Natural killer cell (primary cell): Measurements from ENCODE around the gene CPSF3. TPM values are rescaled to one million over a fixed set of nuclear protein-coding genes. Genes with fewer than 3 reads are reported as not detected.

Experiments used
- ATAC-seq, 3 donors: fragments of 150-1000 bp in 2 of 3; fragments of 200-7000 bp in 1 of 3; cut with Tn5 transposase; 1 replicate in 1 of 3; 2 replicates in 2 of 3; pipeline ENCODE4 v1.10.0; 2021; ENCODE audit warnings: mild to moderate bottlenecking in 2 of 3, moderate library complexity in 2 of 3
- DNase-seq, 2 donors: peaks; one replicate each; pipeline versions ENCODE4 v3.0.0 to v3.0.0-alpha.2; 2013 to 2021; ENCODE audit warnings: mixed read lengths in 1 of 2
- H3K27ac ChIP-seq: one replicate; pipeline ENCODE4 v1.5.1; 2013; ENCODE audit warnings: mild to moderate bottlenecking, low read length
- H3K27me3 ChIP-seq: one replicate; pipeline ENCODE4 v1.6.1; 2013; ENCODE audit warnings: low read length; ENCODE audit not compliant: control insufficient read depth, insufficient read depth
- H3K36me3 ChIP-seq: one replicate; pipeline ENCODE4 v1.6.1; 2013; ENCODE audit warnings: low read length; ENCODE audit not compliant: control insufficient read depth, insufficient read depth
- H3K4me1 ChIP-seq: one replicate; pipeline ENCODE4 v1.6.1; 2013; ENCODE audit warnings: low read length; ENCODE audit not compliant: control insufficient read depth, insufficient read depth
- H3K4me3 ChIP-seq: one replicate; pipeline ENCODE4 v1.5.1; 2013; ENCODE audit warnings: low read length
- H3K9me3 ChIP-seq: one replicate; pipeline ENCODE4 v1.6.1; 2013; ENCODE audit warnings: low read length; ENCODE audit not compliant: control insufficient read depth, insufficient read depth
- H3K27ac Mint-ChIP-seq, 2 donors: one replicate each; pipeline ENCODE4 v1.8.0; 2022; ENCODE audit warnings: mild to moderate bottlenecking in 2 of 2, mixed read lengths in 2 of 2, moderate library complexity in 1 of 2
- H3K27me3 Mint-ChIP-seq, 2 donors: one replicate each; pipeline ENCODE4 v1.8.0; 2022; ENCODE audit warnings: low read depth in 2 of 2, mixed read lengths in 2 of 2
- H3K36me3 Mint-ChIP-seq: one replicate; pipeline ENCODE4 v1.8.0; 2022; ENCODE audit warnings: mixed read lengths
- H3K4me1 Mint-ChIP-seq, 2 donors: one replicate each; pipeline ENCODE4 v1.8.0; 2022; ENCODE audit warnings: mixed read lengths in 2 of 2
- H3K4me3 Mint-ChIP-seq: one replicate; pipeline ENCODE4 v1.8.0; 2022; ENCODE audit warnings: mild to moderate bottlenecking, moderate library complexity, mixed read lengths
- H3K9me3 Mint-ChIP-seq, 2 donors: one replicate each; pipeline ENCODE4 v1.8.0; 2022; ENCODE audit warnings: mixed read lengths in 2 of 2
- WGBS: methylation state at CpG from one replicate; pipeline ENCODE4 v1.1.7; 2013; ENCODE audit warnings: missing lambda C conversion rate; ENCODE audit not compliant: insufficient coverage; 5-methylcytosine and 5-hydroxymethylcytosine counted together
- intact Hi-C: fragments of 100-400 bp; cut with micrococcal nuclease; formaldehyde crosslinking; loops from one replicate; pipeline ENCODE4 v1.14.2; 2022
- total RNA-seq, 4 donors: library from RNA; stranded (reverse); fragments of 120-200 nt in 1 of 4; gene quantifications; one replicate each; pipeline versions ENCODE4 v1.2.3 to v1.2.4, GENCODE V29; 2013 to 2022
- TF ChIP-seq, protein P1 (sequence below): fragments of 200-600 bp; IDR thresholded peaks from one replicate; pipeline ENCODE4 v1.8.0; 2022; ENCODE audit warnings: antibody characterized with exemption

Gene CPSF3
- total RNA-seq, 3 donors from 2014 or later (not counting 1 experiment from before 2014, with no cell fraction given), result 28.4 to 30.7 (median 28.7) TPM

DNA sequence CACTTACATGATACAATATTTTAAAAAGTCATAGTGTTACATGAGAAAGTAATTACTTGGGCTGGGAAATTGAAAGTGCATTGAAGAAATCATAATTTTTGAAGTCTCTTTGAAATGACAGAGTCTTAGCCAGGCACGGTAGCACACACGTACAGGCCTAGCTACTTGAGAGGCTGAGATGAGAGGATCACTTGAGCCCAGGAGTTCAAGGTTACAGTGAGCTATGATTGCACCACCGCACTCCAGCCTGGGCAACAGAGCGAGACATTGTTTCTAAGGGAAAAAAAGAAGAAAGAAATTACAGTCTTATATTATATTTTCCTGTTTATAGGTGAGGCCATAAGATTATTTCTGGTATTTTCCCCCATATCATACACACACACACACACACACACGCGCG lies 41.7 kb downstream of the CPSF3 start:
- Mint-ChIP-seq H3K36me3 (no peaks in the 10 kb centered on the region), H3K27ac (peak overlapping the region in 1 of 2 donors; percentile 6), H3K27me3 (no peaks in the 10 kb centered on the region), H3K4me1 (peaks cover 6 to 7% of the 10 kb centered on the region in 2 donors), H3K9me3 (no peaks in the 10 kb centered on the region), H3K4me3 (no peak overlapping the region)
- Histone ChIP-seq H3K4me3 (no peak overlapping the region), H3K4me1 (peaks cover 5% of the 10 kb centered on the region), H3K9me3 (no peaks in the 10 kb centered on the region), H3K27ac (no peak overlapping the region), H3K36me3 (peaks cover 14% of the 10 kb centered on the region), H3K27me3 (no peaks in the 10 kb centered on the region)
- ATAC-seq, result no peak
- 94% methylated on average over 2 of the region's 7 CpGs for WGBS
- no peak for DNase-seq
- TF ChIP-seq, protein P1, sequence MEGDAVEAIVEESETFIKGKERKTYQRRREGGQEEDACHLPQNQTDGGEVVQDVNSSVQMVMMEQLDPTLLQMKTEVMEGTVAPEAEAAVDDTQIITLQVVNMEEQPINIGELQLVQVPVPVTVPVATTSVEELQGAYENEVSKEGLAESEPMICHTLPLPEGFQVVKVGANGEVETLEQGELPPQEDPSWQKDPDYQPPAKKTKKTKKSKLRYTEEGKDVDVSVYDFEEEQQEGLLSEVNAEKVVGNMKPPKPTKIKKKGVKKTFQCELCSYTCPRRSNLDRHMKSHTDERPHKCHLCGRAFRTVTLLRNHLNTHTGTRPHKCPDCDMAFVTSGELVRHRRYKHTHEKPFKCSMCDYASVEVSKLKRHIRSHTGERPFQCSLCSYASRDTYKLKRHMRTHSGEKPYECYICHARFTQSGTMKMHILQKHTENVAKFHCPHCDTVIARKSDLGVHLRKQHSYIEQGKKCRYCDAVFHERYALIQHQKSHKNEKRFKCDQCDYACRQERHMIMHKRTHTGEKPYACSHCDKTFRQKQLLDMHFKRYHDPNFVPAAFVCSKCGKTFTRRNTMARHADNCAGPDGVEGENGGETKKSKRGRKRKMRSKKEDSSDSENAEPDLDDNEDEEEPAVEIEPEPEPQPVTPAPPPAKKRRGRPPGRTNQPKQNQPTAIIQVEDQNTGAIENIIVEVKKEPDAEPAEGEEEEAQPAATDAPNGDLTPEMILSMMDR, result no peak
- intact Hi-C loops, result no loop called here

DNA sequence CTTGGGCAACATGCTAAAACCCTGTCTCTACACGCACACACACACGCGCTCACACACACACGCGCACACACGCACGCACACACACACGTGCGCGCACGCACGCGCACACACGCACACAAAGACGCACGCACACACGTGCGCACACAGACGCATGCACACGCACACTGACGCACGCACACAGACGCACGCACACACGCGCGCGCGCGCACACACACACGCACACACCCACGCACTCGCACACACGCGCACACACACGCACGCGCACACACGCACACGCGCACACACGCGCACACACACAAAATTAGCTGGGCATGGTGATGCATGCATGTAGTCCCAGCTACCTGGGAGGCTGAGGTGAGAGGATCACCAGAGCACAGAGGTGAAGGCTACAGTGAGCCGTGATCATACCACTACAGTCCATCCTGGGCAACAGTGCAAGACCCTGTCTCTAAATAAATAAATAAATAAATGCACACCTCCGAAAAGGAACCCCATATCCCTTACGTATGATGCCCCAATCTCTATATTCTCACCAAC lies 42.8 kb downstream of the CPSF3 start:
- ATAC-seq (no peak), DNase-seq (no peak)
- H3K4me3 Mint-ChIP-seq, result no peak overlapping the region
- WGBS, result 98% methylated on average over 46 of the region's 46 CpGs
- intact Hi-C loops, result no loop called here
- no peak overlapping the region for H3K4me3 ChIP-seq
- peaks cover 5% of the 10 kb centered on the region for H3K4me1 ChIP-seq
- H3K27ac ChIP-seq, result no peak overlapping the region
- no peaks in the 10 kb centered on the region for H3K9me3 ChIP-seq
- H3K4me1 Mint-ChIP-seq, result peaks cover 6 to 7% of the 10 kb centered on the region in 2 donors
- H3K27ac Mint-ChIP-seq, result no peak overlapping the region
- TF ChIP-seq, protein P1, result no peak
- no peaks in the 10 kb centered on the region for H3K36me3 Mint-ChIP-seq
- H3K27me3 ChIP-seq, result no peaks in the 10 kb centered on the region
- H3K9me3 Mint-ChIP-seq, result no peaks in the 10 kb centered on the region
- H3K27me3 Mint-ChIP-seq, result no peaks in the 10 kb centered on the region
- H3K36me3 ChIP-seq, result peaks cover 8% of the 10 kb centered on the region

DNA sequence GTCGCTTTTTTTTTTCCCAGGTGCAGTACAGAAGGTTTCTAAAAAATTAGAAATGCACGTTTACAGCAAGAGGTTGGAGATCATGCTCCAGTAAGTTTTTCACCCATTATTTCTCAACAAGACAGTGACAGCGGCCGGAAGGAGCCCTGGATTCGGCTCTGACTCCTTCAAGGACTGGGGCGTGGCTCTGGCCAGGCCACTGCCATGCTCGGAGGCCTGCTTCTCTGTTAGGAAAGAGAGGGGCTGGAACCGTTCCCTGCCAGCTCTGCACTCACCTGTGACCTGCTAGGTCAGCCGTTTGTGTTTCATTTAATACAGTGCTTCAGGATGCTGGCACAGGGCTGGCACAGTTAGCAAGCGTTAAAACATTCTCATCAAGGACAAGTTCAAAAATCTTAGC lies 44.2 kb downstream of the CPSF3 start:
- Histone ChIP-seq H3K27me3 (no peaks in the 10 kb centered on the region), H3K27ac (no peak overlapping the region), H3K4me3 (no peak overlapping the region), H3K4me1 (peaks cover 5% of the 10 kb centered on the region), H3K36me3 (peaks cover 6% of the 10 kb centered on the region), H3K9me3 (no peaks in the 10 kb centered on the region)
- whole genome bisulfite sequencing, result 96% methylated on average over 10 of the region's 10 CpGs
- ATAC-seq (no peak), DNase-seq (no peak)
- TF ChIP-seq, protein P1, result no peak
- Mint-ChIP-seq H3K36me3 (no peaks in the 10 kb centered on the region), H3K9me3 (no peaks in the 10 kb centered on the region), H3K4me1 (peaks cover 6 to 7% of the 10 kb centered on the region in 2 donors), H3K27ac (no peak overlapping the region), H3K4me3 (no peak overlapping the region), H3K27me3 (no peaks in the 10 kb centered on the region)
- intact Hi-C loops, result no loop called here

DNA sequence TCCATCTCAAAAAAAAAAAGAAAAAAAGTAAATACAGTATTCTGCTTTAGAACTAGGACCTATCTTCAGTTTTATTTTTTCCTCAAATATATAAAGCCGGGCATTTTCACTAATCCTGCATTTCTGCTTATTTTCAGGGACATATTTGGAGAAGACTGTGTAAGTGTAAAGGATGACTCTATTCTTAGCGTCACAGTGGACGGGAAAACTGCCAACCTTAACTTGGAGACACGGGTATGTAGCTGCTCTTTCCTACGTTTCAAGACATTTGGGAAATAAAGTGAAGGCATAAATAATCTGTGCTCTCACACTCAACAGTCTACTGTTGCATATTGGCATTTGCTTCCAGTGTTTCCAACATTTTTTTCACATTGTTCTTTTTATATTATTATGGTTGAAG lies 47.8 kb downstream of the CPSF3 start:
- ATAC-seq (no peak), DNase-seq (no peak)
- intact Hi-C loops, result loop anchor here (10.0 kb wide), 1 partner anchor 46 kb away; the partner anchor contains the start of genes CPSF3 and ITGB1BP1
- WGBS, result 92% methylated on average over 4 of the region's 5 CpGs
- Histone ChIP-seq H3K4me1 (peaks cover 24% of the 10 kb centered on the region), H3K9me3 (no peaks in the 10 kb centered on the region), H3K4me3 (no peak overlapping the region), H3K27me3 (no peaks in the 10 kb centered on the region), H3K27ac (no peak overlapping the region), H3K36me3 (peaks cover 4% of the 10 kb centered on the region)
- no peaks in the 10 kb centered on the region for H3K9me3 Mint-ChIP-seq
- peaks cover 13 to 17% of the 10 kb centered on the region in 2 donors for H3K4me1 Mint-ChIP-seq
- H3K27ac Mint-ChIP-seq, result no peak overlapping the region
- no peaks in the 10 kb centered on the region for H3K27me3 Mint-ChIP-seq
- TF ChIP-seq, protein P1, result no peak
- H3K4me3 Mint-ChIP-seq, result no peak overlapping the region
- H3K36me3 Mint-ChIP-seq, result no peaks in the 10 kb centered on the region
